ENCODE data around the gene CCR3. TPM values are rescaled to one million over a fixed set of nuclear protein-coding genes. Genes with fewer than 3 reads are reported as not detected.

Gene CCR3
- total RNA-seq = 0.24 and 0.27 TPM in 2 replicates

- intact Hi-C loops (cut with micrococcal nuclease) = no loop called here
These were observed at the start of gene CCR3 for GRCh38 chr3:46242120-46242519. Gene CCR3 (plus strand): TSS chr3:46242460. CDS start chr3:46265159, 22,699 bp downstream.

- intact Hi-C loops (cut with micrococcal nuclease) = no loop called here
These were observed 49.3 kb upstream of the CCR3 start for GRCh38 chr3:46192939-46193338.

GRCh38 chr3:46193436-46193835 is 48.8 kb upstream of the CCR3 start:
- intact Hi-C loops (cut with micrococcal nuclease) = no loop called here

GRCh38 chr3:46194868-46195553 is 47.2 kb upstream of the CCR3 start:
- intact Hi-C loops (cut with micrococcal nuclease) = no loop called here

GRCh38 chr3:46196261-46196957 is 45.9 kb upstream of the CCR3 start:
- intact Hi-C loops (cut with micrococcal nuclease) = no loop called here

- intact Hi-C loops (cut with micrococcal nuclease) = no loop called here
These were observed 42.0 kb upstream of the CCR3 start for GRCh38 chr3:46200211-46200610.

GRCh38 chr3:46200790-46201189 is 41.5 kb upstream of the CCR3 start:
- intact Hi-C loops (cut with micrococcal nuclease) = no loop called here

- intact Hi-C loops (cut with micrococcal nuclease) = no loop called here
These were observed 39.7 kb upstream of the CCR3 start for GRCh38 chr3:46202535-46202934.

- intact Hi-C loops (cut with micrococcal nuclease) = no loop called here
These were observed 38.6 kb upstream of the CCR3 start for GRCh38 chr3:46203681-46204080.

GRCh38 chr3:46205286-46205960 is 36.8 kb upstream of the CCR3 start:
- intact Hi-C loops (cut with micrococcal nuclease) = loop anchor here (5.0 kb wide), 2 partner anchors 243 to 332 kb away; no protein-coding TSS in a partner anchor

GRCh38 chr3:46206282-46207015 is 35.8 kb upstream of the CCR3 start:
- intact Hi-C loops (cut with micrococcal nuclease) = loop anchor here (5.0 kb wide), 2 partner anchors 244 to 331 kb away; no protein-coding TSS in a partner anchor

- intact Hi-C loops (cut with micrococcal nuclease) = loop anchor here (5.0 kb wide), 2 partner anchors 245 to 330 kb away; no protein-coding TSS in a partner anchor
These were observed 34.7 kb upstream of the CCR3 start for GRCh38 chr3:46207514-46207913.

- intact Hi-C loops (cut with micrococcal nuclease) = loop anchor here (1.0 to 5.0 kb wide), 11 partner anchors 21 to 329 kb away; partner anchors contain the start of gene CCR5
These were observed 34.0 kb upstream of the CCR3 start, which contains the start of gene CCR1 for GRCh38 chr3:46208167-46208704. Gene CCR1 (minus strand): TSS chr3:46208313. CDS start chr3:46204313, 4,000 bp downstream.

GRCh38 chr3:46209053-46209452 is 33.2 kb upstream of the CCR3 start:
- intact Hi-C loops (cut with micrococcal nuclease) = loop anchor here (2.0 to 5.0 kb wide), 6 partner anchors 20 to 328 kb away; no protein-coding TSS in a partner anchor

GRCh38 chr3:46209746-46210470 is 32.4 kb upstream of the CCR3 start:
- intact Hi-C loops (cut with micrococcal nuclease) = loop anchor here (2.0 to 5.0 kb wide), 6 partner anchors 19 to 327 kb away; no protein-coding TSS in a partner anchor

- intact Hi-C loops (cut with micrococcal nuclease) = no loop called here
These were observed 30.2 kb upstream of the CCR3 start for GRCh38 chr3:46212101-46212500.

- intact Hi-C loops (cut with micrococcal nuclease) = loop anchor here (1.0 kb wide), 1 partner anchor 159 kb away; no protein-coding TSS in a partner anchor
These were observed 29.1 kb upstream of the CCR3 start for GRCh38 chr3:46213201-46213600.

- intact Hi-C loops (cut with micrococcal nuclease) = no loop called here
These were observed 27.4 kb upstream of the CCR3 start for GRCh38 chr3:46214751-46215352.

GRCh38 chr3:46215810-46216414 is 26.3 kb upstream of the CCR3 start:
- intact Hi-C loops (cut with micrococcal nuclease) = no loop called here
